Kidney capillary endothelial cell (primary cell): Measurements from ENCODE around the gene HPS6.

Source experiments
- DNase-seq: peaks from one replicate; pipeline ENCODE4 v3.0.0-alpha.2; 2018; ENCODE audit warnings: low spot score

The HPS6 gene

GRCh38 chr10:102068216-102068615 is 3.1 kb downstream of the HPS6 start:
- DNase-seq = no peak

DNA sequence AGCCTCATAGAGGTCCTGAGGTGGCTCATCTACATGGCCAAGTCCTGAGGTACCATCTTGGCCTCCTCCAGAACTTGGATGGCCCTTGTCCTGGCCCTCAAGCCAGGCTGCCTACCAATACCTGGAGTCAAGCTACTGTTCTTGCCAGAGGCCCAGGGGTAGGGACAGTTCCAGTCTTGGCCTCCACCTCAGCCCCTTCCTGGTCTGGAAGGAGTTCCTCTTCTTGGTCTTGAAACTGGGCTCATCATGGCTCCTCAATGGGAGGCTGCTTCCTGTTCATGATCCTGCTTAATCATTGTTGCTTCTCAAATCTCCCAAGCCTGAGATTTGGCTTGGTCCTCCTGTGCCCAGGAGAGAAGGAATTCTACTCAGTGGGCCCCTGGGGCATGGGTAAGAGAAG is 3.9 kb downstream of the HPS6 start:
- DNase-seq = no peak

GRCh38 chr10:102072673-102073527 is 7.8 kb downstream of the HPS6 start:
- DNase-seq = peak; percentile 67

- no peak for DNase-seq
These were observed 18.4 kb downstream of the HPS6 start for GRCh38 chr10:102083541-102083940.

- DNase-seq = no peak
These were observed 20.2 kb downstream of the HPS6 start for GRCh38 chr10:102085336-102085735.

- no peak for DNase-seq
These were observed 21.0 kb downstream of the HPS6 start for GRCh38 chr10:102086196-102086595.

DNA sequence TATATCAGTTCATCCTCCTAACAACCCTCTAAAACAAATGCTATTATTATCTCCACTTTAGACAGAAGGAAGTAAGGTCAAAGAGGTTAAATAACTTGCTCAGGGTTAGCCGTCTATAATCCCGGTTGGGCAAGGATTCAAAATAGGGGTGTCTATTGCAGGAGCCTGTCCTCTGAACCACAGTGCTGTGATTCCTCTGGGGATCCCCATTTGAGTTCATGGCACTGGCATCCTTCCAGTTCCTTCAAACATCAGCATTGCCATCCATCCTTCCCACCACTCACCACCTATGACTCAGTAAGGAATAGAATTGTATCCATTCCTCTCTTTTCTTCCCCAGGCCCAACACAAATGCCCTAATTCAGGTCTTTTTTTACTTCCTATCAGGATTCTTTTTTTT is 25.6 kb downstream of the HPS6 start:
- no peak for DNase-seq

DNA sequence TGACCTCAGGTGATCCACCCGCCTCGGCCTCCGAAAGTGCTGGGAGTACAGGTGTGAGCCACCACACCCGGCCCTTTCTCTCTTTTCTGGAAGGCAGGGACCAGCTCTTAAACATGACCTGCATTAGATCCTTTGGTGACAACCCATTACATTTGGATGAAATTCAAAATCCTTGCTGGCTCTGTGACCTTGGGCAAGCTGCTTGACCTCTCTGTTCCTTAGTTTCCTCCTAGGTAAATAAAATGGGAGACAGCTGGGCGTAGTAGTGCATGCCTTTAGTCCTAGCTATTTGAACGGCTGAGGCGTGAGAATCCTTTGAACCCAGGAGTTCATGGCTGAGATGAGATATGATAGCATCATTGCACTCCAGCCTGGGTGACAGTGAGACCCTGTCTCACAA is 31.3 kb downstream of the HPS6 start:
- DNase-seq = no peak

DNA sequence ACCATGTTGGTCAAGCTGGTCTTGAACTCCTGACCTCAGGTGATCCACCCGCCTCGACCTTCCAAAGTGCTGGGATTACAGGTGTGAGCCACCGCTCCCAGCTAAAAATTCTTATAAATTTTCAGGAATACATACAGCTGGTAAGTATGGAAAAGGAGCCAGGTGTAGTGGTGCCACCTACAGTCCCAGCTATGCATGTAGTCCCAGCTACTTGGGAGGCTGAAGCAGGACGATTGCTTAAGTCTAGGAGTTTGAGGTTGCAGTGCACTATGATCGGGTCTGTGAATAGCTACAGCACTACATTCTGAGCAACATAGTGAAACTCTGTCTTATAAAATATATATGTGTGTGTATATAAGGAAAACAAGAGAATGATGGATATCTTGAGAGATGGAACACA is 36.0 kb downstream of the HPS6 start:
- no peak for DNase-seq

- DNase-seq = no peak
These were observed 37.3 kb downstream of the HPS6 start for GRCh38 chr10:102102421-102102820.

GRCh38 chr10:102106998-102107397 is 41.8 kb downstream of the HPS6 start:
- DNase-seq = no peak

DNA sequence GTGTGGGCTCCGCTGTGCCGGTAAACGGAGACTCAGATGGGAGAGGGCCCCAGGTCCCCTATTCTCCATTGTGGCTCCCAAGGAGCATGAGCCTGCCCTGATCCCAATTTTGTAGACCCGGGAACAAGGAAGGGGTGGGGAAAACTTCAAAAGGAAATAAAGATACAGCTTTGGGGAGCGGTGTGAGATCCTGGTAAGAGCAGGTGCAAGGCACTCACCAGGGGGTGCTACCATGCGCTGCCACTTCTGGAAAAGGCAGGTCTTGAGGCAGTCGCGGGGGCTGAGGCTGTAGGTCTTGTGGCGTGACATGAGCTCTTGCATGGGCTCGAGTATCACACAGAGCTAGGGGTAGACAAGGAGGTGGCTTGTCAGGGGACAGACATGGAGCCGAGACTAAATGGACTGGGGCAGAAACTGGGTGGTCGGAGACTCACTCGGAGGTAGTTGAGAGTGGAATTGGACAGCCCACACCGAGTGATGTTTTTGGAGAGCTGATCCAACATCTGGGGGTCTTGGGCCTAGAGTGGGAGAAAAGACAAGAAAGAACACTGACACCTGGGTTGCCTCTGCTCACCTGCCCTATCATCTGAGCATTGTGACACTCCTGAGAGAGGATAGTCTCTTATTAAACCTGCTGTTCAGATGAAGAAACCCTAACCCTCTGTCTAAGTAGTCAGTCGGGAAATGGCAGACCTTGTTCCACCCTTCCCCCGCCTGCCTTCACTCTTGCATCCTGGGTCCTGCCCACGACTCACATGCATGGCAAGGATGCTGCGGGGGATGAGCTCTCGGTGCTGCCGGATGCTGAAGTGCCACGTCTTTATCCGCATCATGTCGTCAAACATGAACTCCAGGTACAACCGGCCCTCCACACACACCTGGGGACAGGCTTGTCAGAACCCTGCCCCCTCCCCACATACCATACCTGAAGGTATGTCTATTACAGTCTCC is 44.3 kb downstream of the HPS6 start:
- DNase-seq = no peak

DNA sequence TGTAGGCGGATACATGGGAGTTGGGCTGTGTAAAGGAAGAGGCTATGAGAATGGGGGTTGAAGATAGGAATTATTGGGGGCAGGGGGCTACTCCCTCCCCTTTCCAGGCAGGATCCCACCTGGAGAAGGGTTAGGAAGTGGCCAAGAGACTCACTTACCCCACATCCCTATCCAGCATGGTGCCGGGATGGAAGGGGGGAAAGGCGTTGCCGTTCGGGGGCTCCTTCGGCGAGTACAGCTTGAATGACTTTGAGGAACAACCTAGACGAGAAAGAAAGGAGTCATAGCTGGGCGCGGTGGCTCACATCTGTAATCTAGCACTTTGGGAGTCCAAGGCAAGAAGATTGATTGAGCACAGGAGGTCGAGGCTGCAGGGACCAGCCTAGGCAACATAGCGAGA is 46.1 kb downstream of the HPS6 start:
- DNase-seq = no peak

- no peak for DNase-seq
These were observed 47.2 kb downstream of the HPS6 start for GRCh38 chr10:102112210-102112817.

- no peak for DNase-seq
These were observed 48.3 kb downstream of the HPS6 start for GRCh38 chr10:102113261-102113955.

DNA sequence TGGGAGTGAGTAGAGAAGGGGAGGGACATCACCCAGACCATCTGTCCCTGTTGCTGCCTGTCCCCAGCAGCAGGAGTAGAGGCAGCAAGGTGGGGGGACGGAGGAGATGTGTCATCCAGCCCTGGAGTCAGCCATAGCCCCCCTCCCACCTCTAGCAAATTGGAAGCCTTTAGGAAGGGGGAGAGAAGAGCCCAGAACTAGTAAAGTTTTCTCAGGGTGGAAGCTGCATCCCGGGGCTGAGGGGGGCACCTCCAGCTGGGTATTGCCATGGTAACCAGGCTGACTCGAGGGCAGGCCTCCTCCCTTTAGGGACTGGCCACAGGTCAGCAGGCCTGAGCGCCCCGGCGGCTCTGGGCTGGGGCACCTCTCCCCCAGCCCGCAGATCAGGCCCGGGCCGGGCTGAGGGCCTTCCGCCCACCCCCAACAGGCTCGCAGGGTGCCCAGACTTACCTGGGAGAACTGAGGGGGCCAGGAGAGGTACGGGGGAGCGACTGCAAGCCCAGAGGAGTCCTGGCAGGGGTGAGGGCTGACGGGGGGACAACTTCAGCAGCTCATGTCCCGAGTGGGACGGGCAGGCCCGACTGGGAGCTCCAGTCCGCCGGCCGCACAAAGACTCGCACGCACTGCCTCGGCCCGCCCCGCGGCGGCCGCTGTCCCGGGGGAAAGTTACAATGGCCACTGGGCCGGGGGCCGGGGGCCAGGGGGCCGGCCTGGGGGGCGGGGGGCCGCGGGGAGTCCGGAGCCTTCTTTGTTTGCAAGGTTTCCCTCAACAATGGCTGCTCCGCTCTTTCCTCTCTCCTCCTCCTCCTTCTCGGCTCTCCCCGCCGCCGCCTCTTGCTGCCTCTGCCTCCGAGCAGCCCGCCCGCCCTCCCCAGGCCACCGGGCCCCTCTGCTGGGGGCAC is 49.1 kb downstream of the HPS6 start:
- DNase-seq = no peak

DNA sequence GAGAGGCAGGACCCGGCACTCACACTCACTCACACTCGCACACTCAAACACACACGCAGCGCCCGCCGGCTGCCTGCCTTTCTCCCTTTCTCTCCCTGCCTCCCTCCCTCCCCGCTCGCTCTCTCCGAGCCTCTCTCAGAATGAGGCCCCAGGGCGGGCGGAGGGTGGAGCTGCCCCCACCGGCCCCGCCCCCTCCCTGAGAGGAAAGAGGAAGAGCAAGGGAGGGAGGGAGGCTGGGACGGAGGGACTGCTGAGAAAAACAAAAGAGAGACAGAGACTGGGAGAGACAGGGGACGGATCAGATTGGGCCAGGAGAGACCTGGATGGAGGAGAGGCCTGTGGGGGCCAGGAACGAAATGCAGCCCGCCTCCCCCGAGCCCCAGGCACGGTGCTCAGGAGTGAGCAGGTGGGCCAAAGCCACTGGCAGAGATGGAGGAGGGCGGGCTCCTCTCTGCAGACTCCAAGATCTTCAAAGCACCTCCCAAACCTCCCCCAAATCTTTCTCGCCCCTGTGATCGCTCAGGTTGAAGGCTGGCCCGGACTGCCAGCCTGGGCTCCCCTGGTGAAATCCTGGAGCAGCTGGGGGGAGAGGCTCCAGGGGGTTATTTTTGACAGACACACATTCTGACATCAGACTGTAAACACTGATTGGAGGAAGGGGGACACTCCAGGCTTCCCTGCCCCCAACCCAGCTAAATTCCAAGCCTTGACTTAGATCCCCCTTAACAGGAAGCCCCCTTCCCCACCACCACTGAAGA is 49.9 kb downstream of the HPS6 start:
- DNase-seq = peak; percentile 56

- peak; percentile 57 for DNase-seq
These were observed 50.6 kb downstream of the HPS6 start for GRCh38 chr10:102115775-102116174.

DNA sequence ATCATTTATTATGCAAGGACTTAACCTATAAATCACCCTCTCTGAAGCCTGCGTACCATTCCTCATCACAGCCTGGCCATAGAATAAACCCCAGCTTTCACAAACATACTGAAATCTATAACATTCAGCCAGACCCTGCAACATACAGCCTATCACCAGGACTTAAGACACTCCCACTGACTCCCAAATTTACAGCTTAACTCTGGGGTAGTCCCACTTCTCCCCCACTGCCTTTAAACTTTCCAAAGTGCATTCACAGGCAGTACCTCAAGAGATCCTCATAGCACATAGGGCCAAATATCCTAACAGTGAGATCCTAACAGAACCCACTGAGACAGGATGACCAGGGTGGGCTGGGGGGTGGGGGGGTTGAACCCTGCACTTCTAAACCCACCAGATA is 51.5 kb downstream of the HPS6 start:
- DNase-seq = no peak
